Glutamatergic neuron (in vitro differentiated cells): ENCODE results near the gene KPNA2. TPM values are rescaled to one million over a fixed set of nuclear protein-coding genes. Genes with fewer than 3 reads are reported as not detected.
"Not testable (repeated sequence)": the region's sequence is repeated elsewhere in the genome, so short reads cannot be mapped to it uniquely, and the experiment has no call there.

Source experiments
- DNase-seq: peaks from one replicate; pipeline ENCODE4 v3.0.0; 2022
- H3K27ac Mint-ChIP-seq: one replicate; pipeline ENCODE4 v1.8.0; 2020; ENCODE audit warnings: mild to moderate bottlenecking, mixed read lengths, inconsistent platforms; ENCODE audit not compliant: unreplicated experiment
- H3K27me3 Mint-ChIP-seq: one replicate; pipeline ENCODE4 v1.8.0; 2020; ENCODE audit warnings: mild to moderate bottlenecking, moderate library complexity, mixed read lengths, inconsistent platforms; ENCODE audit not compliant: unreplicated experiment
- H3K36me3 Mint-ChIP-seq: one replicate; pipeline ENCODE4 v1.8.0; 2020; ENCODE audit warnings: mild to moderate bottlenecking, mixed read lengths, inconsistent platforms; ENCODE audit not compliant: unreplicated experiment
- H3K4me1 Mint-ChIP-seq: one replicate; pipeline ENCODE4 v1.8.0; 2020; ENCODE audit warnings: mild to moderate bottlenecking, low read depth, mixed read lengths, inconsistent platforms; ENCODE audit not compliant: unreplicated experiment
- H3K4me3 Mint-ChIP-seq: one replicate; pipeline ENCODE4 v1.8.0; 2020; ENCODE audit warnings: mild to moderate bottlenecking, mixed read lengths, inconsistent platforms; ENCODE audit not compliant: unreplicated experiment
- H3K9me3 Mint-ChIP-seq: one replicate; pipeline ENCODE4 v1.8.0; 2020; ENCODE audit warnings: mild to moderate bottlenecking, moderate library complexity, mixed read lengths, inconsistent platforms; ENCODE audit not compliant: unreplicated experiment
- total RNA-seq: library from RNA; stranded (reverse); fragmentation: NEBNext Ultra II Directional; extraction: Animal tissue kit (Norgen Biotek cat#: 25700); gene quantifications from one replicate; pipeline ENCODE4 v1.2.1, GENCODE V29; 2021; ENCODE audit not compliant: unreplicated experiment
- TF ChIP-seq, protein P1 (sequence below): fragments of 200-600 bp; sonication (generic); IDR thresholded peaks from one replicate; pipeline ENCODE4 v1.5.0; 2021; ENCODE audit not compliant: partially characterized antibody, unreplicated experiment

KPNA2 gene
- total RNA-seq, 1 donor from 2014 or later: 223 TPM

DNA sequence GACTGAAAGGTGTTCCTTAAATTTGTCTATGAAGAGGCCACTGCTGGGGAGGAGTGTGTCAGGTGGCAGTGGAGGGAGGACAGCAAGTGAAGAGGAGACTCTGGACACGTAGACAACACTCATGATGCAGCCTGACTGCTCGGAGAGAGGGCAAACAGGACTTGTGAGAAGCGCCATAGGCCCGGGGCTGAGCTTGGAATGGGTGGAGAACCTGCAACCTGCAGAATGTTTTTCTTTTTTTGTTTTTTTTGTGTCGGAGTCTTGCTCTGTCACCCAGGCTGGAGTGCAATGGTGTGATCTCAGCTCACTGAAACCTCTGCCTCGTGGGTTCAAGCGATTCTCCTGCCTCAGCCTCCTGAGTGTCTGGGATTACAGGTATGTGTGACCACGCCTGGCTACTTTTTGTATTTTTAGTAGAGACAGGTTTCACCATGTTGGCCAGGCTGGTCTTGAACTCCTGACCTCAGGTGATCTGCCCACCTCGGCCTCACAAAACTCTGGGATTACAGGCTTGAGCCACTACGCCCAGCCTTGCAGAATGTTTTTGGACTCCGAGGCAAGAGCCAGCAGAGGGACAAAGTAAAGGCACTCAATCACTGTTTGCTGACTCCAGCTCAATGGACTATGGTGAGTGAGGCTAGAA lies 20.3 kb upstream of the KPNA2 start:
- TF ChIP-seq, protein P1, sequence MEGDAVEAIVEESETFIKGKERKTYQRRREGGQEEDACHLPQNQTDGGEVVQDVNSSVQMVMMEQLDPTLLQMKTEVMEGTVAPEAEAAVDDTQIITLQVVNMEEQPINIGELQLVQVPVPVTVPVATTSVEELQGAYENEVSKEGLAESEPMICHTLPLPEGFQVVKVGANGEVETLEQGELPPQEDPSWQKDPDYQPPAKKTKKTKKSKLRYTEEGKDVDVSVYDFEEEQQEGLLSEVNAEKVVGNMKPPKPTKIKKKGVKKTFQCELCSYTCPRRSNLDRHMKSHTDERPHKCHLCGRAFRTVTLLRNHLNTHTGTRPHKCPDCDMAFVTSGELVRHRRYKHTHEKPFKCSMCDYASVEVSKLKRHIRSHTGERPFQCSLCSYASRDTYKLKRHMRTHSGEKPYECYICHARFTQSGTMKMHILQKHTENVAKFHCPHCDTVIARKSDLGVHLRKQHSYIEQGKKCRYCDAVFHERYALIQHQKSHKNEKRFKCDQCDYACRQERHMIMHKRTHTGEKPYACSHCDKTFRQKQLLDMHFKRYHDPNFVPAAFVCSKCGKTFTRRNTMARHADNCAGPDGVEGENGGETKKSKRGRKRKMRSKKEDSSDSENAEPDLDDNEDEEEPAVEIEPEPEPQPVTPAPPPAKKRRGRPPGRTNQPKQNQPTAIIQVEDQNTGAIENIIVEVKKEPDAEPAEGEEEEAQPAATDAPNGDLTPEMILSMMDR: no peak
- Mint-ChIP-seq H3K4me1 (peaks cover 1% of the 10 kb centered on the region), H3K36me3 (no peaks in the 10 kb centered on the region)

GRCh38 chr17:68016838-68017237 lies 18.7 kb upstream of the KPNA2 start:
- Mint-ChIP-seq H3K4me1 (peaks cover 5% of the 10 kb centered on the region), H3K27ac (no peak overlapping the region), H3K9me3 (peaks cover 15% of the 10 kb centered on the region), H3K4me3 (no peak overlapping the region), H3K27me3 (peaks cover 20% of the 10 kb centered on the region), H3K36me3 (no peaks in the 10 kb centered on the region)
- TF ChIP-seq, protein P1: no peak
- DNase-seq: no peak

More for the DNA sequence above, 20.3 kb upstream of the KPNA2 start:
- no peak for DNase-seq
- Mint-ChIP-seq H3K9me3 (peaks cover 9% of the 10 kb centered on the region), H3K27ac (no peak overlapping the region), H3K27me3 (peaks cover 16% of the 10 kb centered on the region), H3K4me3 (no peak overlapping the region)

- not testable (repeated sequence) for H3K27ac Mint-ChIP-seq
- peaks cover 15% of the 10 kb centered on the region for H3K9me3 Mint-ChIP-seq
Measured at GRCh38 chr17:68018493-68018892, 17.0 kb upstream of the KPNA2 start.

GRCh38 chr17:68019336-68019674 lies 16.2 kb upstream of the KPNA2 start:
- TF ChIP-seq, protein P1: no peak
- H3K9me3 Mint-ChIP-seq: peaks cover 15% of the 10 kb centered on the region
- no peak for DNase-seq
- H3K4me3 Mint-ChIP-seq: peak overlapping the region; percentile 57
- H3K27ac Mint-ChIP-seq: peak overlapping the region; percentile 85
- H3K27me3 Mint-ChIP-seq: peaks cover 20% of the 10 kb centered on the region
- H3K36me3 Mint-ChIP-seq: no peaks in the 10 kb centered on the region
- H3K4me1 Mint-ChIP-seq: peaks cover 5% of the 10 kb centered on the region

More at GRCh38 chr17:68018493-68018892, 17.0 kb upstream of the KPNA2 start:
- peaks cover 20% of the 10 kb centered on the region for H3K27me3 Mint-ChIP-seq
- not testable (repeated sequence) for H3K4me3 Mint-ChIP-seq, H3K36me3 Mint-ChIP-seq, H3K4me1 Mint-ChIP-seq, DNase-seq

DNA sequence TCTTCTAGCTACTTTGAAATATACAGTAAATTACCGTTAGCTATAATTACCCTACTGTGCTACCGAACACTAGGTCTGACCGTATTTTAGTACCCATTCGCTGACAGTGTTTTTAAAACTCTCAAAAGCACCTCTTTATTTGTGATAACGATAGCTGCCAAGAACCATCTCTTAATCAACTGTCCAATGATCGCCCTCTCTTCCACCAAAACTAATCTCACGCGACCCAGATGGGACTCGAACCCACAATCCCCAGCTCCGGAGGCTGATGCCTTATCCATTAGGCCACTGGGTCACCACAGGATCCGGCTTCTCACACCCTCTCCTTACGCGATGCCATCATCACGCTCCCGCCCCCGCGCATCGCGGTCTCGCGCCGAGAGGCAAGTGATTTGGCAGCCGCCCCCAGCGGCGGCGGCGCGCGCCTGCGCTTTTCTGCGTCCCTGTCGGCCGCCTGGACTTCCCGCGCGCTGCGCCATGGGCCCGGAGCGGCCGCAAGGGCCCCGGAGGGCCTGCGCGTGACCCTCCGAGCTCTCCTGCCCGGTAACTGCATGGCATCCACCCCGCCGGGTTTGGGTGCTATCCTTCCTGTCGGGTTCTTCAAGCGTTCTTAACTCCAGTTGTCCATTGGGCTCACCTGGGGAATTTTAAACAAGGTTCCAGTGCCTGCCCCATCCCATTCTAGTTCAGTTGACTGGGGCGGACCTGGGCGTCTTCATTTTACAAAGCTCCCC lies 15.7 kb upstream of the KPNA2 start:
- Mint-ChIP-seq H3K4me1 (peaks cover 5% of the 10 kb centered on the region), H3K36me3 (no peaks in the 10 kb centered on the region), H3K27ac (peak overlapping the region; percentile 85), H3K4me3 (peak overlapping the region; percentile 88), H3K9me3 (peaks cover 15% of the 10 kb centered on the region), H3K27me3 (peaks cover 20% of the 10 kb centered on the region)
- peak; percentile 98 for DNase-seq
- TF ChIP-seq, protein P1: peak; percentile 77
